Colon (tissue), 2 donors: ENCODE measurements around the gene LAMA5.

Experiments used
- FAIRE-seq: peaks from 2 replicates; lab custom pipeline; 2012; peaks lifted over from hg19 to GRCh38; lab: Jason Lieb, UNC
- donor health status: control.
- donor health status: control.

LAMA5 gene

DNA sequence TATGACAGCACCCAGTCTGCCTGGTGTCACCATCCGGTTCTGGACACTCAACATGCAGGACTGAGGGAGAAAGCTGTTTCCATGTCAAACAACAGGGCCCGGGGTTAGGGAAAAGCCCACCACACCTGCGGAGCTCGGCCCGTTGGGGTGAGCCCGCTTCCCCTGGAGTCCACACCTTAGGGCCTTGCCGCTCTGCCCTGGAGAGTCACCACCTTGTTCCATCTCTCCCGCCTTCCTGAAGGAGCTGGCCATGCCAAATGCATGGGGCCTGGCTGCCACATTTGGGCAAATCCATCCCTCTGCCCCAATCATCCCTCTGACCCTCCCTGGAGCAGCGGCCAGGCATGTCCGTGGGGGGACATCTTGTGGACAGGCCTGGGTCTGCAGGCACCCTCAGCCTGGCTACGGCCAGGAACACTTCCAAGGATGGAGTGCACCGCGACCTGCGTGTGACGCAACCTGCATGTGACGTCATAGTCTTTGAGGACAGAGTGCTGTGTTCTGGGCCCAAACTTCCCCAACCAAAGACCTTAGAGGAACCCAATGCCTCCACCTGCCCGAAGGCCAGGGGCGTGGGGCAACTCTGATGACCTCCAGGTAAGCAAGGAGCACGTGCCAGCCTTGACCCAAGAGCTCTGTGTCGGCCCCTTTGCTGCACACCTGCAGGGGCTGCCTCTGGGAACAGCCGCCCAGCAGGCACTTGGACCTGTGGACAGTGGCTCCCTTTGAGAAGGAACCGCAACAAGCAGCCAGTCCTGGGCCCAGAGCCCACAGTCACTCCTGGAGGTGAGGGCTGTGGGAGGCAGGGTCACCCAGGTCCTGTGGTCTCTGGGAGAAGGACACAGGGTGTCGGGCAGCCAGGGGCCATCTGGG lies 38.2 kb upstream of the LAMA5 start:
- no peak for FAIRE-seq

DNA sequence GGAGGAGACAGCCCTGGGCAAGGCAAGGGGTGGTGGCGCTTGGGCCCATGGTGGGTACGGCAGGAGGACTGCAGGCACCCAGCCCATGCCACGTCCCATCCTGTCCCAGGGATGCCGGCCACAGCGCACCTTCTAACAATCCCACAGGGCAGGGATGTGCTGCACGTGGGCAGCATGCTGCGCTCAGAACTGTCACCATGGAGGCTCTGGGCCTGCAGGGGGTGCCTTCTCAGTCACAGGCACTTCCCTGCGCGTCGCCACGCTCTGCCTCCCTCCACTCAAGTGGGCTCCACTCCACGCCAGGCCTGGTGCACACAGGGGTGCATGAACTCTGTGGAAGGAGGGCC lies 37.6 kb upstream of the LAMA5 start:
- FAIRE-seq = no peak

DNA sequence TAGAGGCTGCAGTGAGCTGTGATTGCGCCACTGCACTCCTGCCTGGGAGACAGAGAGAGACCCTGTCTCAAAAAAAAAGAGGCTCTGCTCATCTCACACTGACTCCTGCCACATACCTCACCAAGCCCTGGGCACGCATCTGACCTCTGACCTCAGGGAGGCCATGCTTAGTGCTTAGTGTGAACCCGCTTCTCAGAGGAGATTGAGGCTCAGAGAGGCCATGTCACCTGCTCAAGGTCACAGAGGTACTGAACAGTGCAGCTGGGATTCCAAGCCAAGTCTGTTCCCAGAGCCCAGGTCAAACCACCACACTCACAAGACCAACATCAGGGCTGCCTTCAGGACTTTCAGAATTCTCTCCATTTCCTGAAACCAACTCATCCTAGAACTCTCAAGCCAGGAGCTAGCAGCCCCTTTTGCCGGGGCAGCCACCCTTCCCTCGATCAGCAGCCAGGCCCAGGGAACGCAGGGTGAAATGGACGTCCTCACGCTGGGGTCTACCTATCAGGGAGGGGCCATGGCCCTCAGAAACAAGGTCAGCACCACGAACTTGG lies 37.1 kb upstream of the LAMA5 start:
- no peak for FAIRE-seq

DNA sequence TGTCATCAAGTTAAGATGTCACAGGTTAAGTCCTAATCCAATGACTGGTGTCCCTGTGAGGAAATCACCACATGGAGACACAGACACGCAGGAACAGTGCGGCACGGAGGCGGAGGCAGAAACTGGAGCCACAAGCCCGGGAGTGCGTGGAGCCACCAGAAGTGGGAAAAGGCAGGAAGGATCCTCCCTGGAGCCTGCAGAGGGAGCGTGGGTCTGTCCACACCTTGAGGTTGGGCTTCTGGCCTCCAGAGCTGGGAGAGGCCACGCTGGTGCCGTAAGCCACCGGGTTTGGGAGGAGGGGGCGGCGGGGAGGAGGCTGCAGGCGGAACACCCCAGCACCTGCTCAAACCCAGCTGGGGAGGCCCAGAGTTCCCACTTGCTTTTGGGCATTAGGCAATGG lies 36.2 kb upstream of the LAMA5 start:
- no peak for FAIRE-seq

DNA sequence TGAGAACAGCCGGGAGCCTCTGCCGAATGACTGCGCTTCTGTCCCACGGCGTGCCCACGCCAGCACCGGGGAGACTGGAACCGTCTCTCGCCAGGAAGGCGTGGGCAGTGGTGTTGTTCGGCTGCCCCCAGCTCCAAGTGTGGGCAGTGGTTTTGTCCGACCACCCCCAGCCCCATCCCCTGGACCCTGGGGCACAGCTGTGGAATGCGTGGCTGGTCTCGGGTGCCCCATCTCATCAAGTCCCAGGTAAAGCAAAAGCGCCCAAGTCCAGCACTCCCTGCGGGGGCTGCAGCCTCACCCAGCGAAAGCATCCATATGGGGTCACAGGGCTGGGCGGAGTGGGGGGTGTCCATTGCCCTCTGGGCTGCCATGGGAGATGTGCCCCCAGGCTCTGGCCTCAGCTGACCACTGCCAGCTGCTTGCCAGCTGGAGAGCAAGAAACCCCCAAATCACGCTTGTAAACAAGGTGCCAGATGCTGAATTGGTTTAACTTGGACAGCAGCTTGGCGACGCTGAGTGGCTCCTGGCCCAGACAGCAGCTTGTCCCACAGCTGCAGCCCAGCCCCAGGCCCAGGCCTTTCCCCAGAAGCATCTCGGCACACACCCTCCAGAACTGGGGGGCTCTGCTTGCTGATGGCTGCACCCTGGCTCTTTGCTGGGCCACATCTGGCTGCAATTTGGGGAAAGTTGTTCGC lies 35.5 kb upstream of the LAMA5 start:
- FAIRE-seq = no peak

DNA sequence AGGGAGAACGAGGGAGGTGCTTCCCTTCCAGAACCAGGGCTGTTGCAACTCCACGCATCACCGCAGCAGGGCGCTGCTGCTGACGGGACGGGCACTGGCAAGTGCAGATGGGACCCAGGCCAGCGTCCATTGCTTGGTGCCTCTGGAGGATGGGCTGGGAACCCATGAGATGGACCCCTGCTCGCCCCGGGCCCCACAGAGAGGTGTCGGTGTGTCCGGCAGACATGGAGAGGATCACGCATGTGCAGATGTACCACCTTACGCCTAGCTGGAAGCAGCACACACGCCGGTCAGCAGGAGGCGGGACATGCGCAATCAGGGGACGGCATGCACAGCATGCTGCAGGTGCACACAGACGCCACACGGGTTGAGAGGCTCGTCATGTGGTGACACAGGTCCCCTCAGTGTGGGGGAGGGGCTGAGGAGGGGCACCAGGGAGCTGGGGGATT lies 34.2 kb upstream of the LAMA5 start:
- FAIRE-seq = no peak

DNA sequence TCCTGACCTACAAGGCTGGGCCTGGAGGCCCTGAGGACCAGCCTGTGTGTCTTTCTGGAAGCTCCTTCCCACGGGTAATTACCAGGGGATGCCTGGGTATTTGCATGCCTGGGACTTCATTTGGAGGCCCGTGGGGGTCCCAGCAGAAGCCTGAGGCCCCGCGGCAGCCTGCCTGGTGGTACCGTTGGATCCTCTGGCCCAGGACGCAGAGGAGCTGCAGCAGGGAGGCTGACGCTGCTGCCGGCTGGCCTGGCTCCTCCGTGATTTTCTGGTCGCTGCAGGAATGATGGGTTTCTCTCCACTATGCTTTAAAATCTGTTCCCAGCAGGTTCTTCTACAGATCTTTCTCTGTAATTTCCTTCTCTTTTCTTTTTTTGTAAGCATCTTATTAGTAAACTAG lies 33.4 kb upstream of the LAMA5 start:
- no peak for FAIRE-seq

DNA sequence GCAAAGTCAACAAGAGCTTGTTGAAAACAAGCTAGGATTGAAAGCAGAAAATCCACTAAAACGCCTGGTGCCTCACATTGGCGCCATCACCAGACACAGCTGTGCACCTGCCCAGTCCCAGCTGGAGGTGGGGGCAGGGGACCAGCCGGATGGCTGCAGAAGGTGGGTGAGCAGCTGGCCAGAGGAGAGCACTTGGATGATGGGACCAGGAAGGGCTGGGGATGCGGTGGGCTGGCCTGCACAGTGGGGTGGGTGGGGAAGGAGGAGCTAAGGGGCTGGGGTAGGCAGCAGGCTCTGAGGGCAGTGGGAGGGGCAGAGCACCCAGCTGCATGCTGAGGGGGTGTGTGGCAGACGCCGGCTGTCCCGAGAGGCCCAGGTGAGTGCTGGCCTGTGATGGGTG lies 32.9 kb upstream of the LAMA5 start:
- no peak for FAIRE-seq

DNA sequence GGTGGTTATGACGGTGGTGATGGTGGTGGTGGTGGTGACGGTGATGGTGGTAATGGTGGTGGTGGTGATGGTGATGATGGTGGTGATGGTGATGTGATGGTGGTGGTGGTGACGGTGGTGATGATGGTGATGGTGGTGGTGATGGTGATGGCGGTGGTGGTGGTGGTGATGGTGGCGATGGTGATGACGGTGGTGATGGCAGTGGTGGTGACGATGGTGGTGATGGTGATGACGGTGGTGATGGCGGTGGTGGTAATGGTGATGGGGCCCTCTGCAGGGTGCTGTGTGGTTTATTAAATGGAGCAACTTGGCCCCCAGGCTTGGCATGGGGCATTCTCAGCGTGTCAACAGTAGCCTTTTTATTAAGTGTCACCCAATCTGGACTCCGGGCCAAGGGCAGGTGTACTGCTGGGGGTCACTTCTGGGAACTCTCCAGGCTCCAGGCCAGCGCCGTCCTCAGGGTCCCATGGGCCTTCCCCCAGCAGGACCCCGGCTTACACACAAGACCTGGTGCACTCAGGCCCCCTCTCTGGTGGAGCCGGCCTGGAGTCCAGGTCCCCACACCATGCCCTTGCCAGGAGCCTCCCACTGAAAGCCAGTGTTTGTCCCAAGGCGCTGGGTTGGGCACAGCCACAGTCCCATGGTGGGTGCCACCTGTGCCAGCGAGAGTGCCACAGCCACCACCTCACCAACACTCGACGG lies 31.2 kb upstream of the LAMA5 start:
- FAIRE-seq = no peak

DNA sequence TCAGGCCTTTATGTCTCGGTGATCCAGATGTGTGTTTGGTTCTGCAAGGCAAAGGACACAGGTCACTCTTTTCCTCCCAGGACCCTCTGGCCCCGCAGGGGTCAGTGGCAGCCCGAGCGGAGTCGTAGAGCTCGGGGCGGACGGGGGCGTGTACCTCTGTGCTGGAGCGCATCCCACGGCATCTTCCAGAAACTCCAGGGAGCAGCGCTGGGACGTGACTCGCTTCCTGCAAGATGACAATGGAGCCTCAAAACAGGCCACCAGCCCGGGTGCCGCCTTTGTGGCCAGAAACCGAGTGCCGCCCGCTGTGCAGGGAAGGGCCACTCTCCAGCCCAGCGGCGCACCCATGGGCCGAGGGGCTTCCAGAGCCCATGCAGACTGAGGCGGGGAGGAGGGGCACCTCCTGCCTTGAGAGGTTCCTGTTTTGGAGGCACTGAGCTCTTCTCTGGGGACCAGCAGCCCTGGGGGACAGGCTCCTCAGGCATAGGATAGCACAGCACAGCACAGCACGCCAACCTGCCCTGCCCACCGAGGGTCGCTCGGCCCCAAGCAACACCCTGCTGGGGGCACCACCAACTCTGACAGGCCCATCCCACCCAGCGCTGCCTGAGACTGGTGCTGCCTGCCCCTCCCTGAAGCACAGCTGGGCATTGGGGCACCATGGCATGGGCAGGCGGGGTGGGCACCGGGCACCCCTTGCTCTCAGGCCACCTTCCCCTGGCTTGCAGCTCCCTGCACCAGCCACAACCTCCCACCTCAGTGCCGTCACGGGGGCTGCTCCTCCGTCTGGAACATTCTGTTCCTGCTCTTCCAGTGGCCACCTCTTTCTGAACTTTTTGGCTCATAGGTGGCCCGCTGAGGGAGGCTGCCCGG lies 29.5 kb upstream of the LAMA5 start:
- no peak for FAIRE-seq

DNA sequence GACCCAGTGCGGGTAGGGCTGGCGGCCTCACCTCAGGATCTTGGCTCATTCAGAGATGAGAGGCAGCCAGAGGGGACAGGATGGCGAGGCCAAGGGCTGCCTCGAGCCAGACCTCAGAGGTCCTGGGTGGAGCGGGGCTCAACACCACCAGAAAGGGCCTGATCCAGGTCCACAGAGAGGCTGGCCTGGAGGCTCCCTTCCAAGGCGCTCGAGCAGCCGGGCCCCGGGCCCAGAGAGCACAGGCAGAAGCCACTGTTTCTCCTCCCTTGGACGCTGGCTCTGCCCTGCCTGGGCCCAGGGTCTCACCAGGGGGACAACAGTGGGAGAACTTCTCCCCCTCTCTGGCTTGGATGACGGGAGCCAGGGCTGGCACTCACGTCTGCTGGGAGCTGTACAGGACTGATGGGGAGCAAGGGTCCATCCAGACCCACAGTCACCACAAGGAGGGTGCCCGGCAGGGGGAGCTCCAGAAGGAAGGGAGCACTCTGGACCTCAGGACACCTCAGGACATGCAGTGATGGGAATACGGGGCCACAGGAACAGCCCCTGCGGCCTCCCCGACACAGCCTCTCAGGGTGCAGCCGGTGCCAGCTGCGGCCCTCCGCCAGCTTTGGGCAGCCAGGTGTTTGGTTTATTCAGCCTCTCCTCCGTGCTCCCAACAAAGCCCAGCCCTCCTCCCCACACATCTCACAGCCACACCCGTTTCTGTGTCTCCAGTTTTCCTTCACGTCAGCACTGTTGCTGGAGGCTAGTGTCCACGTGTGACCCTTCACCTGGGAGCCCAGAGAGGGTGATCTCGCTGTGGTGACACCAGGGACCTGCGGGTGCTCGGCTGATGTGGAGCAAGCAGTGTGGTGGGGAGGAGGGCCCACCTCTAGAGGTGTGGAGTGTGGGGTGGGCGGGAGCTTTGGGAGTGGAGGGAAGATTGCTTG lies 28.5 kb upstream of the LAMA5 start:
- FAIRE-seq = no peak

DNA sequence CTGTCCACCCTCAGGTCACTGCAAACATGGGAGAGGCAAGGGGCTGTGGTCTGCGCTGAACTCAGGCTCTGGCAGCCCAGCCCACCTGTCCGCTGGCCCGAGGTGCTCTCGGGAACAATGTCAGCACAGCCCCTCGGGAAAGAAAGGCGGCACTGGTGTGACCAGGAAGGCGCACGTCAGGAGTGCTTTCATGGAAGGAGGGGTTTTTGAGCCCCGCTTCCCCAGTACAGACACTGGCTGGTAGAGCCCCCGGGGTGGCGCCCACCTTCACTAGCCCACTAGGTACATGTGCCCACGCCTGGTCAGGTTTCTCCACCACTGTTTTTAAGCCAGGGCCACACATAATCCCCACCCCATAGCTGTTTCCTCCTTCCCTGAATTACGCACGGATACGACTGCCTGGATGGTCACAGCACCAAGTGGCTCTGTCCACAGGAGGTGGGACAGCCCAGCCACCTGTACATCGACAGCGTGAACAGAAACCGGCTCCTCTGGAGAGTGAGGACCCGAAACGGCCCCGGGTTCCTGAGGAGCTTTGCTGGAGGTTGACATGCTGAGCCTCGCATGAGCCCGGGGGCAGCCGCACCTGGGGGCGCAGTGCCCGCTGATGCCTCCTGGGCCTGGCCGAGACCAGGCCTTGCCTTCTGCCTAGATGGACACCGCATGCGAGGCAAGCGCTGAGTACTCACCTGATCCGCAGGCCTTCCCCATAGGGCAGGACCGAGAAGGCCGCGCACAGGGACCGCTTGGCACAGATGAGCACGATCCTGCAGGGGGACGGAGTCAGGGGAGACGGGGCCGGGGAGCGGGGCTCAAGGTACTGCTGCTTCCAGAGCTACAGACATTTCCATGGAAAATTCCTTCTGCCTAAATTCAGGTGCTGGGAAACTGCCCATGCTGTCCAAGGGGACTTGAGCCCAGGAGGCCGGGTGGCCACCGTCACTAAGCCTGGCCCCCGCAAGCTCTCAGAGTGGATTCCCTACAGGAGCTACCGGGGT lies 27.4 kb upstream of the LAMA5 start:
- no peak for FAIRE-seq

DNA sequence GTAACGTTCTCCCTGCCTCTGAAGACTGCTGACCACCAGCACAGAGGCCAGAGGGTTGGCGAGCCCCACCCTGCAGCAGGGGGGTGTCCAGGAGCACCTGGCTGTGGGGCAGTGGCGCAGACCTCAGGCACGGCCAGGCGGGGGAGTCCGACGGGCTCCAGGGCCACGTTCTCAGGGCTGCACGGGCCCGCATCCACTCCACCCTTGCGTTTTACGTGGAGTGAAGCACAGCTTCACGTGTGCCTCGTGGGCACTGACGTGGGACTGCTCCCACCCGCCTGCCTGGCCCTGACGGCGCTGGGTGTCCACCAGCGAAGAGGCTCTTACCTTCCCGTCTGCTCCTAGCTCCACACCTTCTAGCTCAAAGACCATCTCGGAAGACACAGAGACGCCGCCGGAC lies 26.7 kb upstream of the LAMA5 start:
- FAIRE-seq = no peak

DNA sequence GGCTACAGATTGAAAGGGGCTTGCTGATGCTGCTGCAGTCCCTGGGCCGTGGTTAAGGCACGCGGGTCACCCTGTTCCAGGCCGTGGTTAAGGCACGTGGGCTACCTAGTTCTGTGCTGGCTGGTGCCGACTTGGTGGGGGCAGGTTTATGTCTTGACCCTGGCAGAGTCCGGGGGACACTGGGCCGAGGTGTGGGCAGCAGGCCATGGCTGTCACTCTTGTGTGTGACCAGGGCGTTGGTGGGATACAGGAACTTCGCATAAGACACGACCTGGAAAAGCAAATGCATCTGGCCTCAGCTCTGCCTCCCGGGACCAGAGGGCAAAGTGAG lies 26.2 kb upstream of the LAMA5 start:
- no peak for FAIRE-seq

DNA sequence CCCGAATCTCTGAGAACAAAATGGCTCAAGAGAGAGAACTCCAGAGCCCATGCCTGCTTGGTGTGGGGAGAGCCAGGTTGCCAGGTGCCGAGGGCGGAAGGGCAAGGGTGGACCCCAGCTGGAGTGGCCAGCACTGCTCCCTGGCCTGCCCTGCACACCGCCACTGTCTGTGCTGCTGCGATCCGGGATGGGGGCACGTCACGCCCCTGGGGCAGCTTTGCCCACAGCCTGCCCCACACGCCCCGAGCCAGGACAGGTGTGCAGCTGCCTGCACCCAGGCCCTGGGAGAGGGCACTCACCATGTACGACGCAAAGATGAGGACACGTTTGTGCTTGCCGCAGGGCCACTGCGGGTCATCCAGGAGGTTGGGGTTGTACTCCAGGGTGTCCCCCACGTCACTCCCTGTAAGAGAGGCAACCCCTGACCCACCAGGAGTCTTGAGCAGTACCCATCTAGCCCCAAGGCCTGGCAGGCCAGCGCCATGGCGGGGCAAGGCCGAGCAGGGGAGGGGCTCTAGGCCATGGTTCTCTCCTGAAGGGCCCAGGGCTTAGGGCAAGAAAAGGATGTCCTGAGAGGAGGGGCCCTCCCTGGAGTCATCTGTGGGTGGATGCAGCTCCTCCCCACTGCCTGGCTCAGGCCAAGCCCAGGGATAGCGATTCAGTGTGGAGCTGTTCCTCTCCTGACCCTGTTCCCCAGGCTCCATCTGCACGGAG lies 25.7 kb upstream of the LAMA5 start:
- FAIRE-seq = no peak

DNA sequence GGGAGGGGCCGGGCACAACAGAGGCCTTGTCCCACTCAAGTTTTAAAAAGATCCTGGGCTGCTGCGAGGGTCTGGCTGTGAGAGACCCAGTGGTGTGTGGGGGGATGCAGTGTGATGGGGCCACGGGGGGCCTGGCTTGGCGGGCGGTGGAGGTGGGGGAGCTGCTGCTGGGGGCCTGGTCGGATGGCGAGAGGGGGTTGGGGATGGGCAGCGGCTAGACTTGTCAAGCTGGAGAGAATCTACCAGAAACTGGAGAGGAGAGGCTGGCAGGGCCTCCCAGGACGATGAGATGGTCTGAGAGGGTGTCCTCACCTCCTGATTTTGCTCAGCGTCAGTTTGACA lies 24.9 kb upstream of the LAMA5 start:
- FAIRE-seq = no peak

DNA sequence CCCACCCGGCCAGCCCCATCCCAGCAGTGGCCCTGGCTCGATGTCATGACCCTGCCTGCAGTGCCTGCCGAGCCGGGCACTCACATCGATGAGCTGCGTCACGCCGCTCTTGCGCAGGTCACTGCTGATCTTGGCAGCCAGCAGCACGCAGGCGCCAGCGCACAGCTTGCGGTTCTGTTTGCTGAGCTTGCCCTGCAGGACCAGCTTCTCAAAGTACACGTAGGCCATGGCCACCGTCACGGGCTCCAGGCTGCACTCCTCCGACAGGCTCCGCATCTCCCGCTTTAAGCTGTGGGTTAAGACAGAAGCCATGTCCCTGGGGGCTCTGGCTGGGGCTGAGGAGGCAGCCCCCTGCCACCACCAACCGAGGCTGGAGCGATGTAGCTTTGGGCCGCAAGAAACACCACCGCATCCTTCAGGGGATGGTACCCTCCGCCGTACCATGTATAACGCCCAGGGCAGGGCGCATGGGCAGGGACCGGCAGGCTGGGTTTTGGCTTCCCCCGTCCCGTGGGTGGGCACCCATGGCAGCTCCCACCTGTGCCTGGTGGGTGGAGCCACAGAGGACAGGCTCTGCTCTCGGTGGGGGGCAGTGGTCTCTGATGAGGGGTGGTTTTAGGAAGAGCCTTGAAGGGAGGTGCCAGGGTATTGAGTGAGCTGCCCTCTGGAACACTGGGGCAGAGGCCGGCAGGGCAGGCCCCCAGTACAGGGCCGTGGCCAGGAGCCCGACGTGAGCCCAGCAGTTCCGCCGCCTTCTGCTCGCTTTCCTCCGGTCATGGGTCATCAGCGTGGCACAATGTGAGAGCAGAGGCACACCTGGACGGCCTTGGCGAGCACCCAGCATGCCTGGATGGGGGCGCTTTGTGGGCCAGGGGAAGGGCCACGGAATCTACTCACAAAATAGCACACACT lies 24.3 kb upstream of the LAMA5 start:
- no peak for FAIRE-seq
